ENCODE results near the gene LAD1. TPM values are rescaled to one million over a fixed set of nuclear protein-coding genes. Genes with fewer than 3 reads are reported as not detected.

LAD1 gene
- polyA plus RNA-seq, 2 of the 4 experiments (the other 2 are of a cell fraction) = 0.19 to 1.1 TPM

GRCh38 chr1:201395936-201396335, 3.2 kb downstream of the LAD1 start (continued):
- TF ChIP-seq MYC (IDR thresholded peaks at IDR 0.05; ENCODE audit: borderline replicate concordance, low read length) (no peak), HOXB13 (CRISPR knock-in tag; IDR thresholded peaks at IDR 0.05; ENCODE audit: low read depth) (no peak), ZFP36 (IDR thresholded peaks at IDR 0.05; ENCODE audit: borderline replicate concordance, partially characterized antibody) (no peak), HEYL (CRISPR knock-in tag; IDR thresholded peaks at IDR 0.05) (no peak), SREBF2 (IDR thresholded peaks at IDR 0.05) (no peak), CHD4 (IDR thresholded peaks at IDR 0.05; ENCODE audit: borderline replicate concordance) (no peak), HOXA7 (CRISPR knock-in tag; IDR thresholded peaks at IDR 0.05) (no peak), TFCP2L1 (CRISPR knock-in tag; IDR thresholded peaks at IDR 0.05) (no peak)

GRCh38 chr1:201394591-201394990, 4.5 kb downstream of the LAD1 start:
- H3K4me3 ChIP-seq = no peak overlapping the region
- no peak for FAIRE-seq
- WGBS (ENCODE audit: missing lambda C conversion rate) = 76% methylated on average over 3 of the region's 3 CpGs
- no peak for ATAC-seq
- no peaks in the 10 kb centered on the region for H3K9me3 ChIP-seq
- H3K4me2 ChIP-seq = peak overlapping the region; percentile 19; the same call in 1 of the 3 replicates
- CTCF ChIA-PET = interaction anchor here (0.8 to 19.4 kb wide), 7 partner anchors 9 to 140 kb away, joined by 3 to 334 read pairs (median 8); partner anchors contain the start of genes LAD1 and TNNI1
- DNase-seq (ENCODE audit: low read depth in 1 of 2, low spot score in 1 of 2) = no peak
- H3K27ac ChIP-seq = peak overlapping the region; percentile 90 to 92
- POLR2A ChIA-PET = no interaction called here
- TF ChIP-seq CTCF (IDR thresholded peaks at IDR 0.05) (no peak), RFX5 (IDR thresholded peaks at IDR 0.05) (no peak)
- peaks cover 58% of the 10 kb centered on the region for H3K4me1 ChIP-seq

- H3K9me3 ChIP-seq = no peaks in the 10 kb centered on the region
- H3K27ac ChIP-seq = peak overlapping the region; percentile 23 to 76; a peak in 5 of 6 replicates
- peaks cover 46% of the 10 kb centered on the region for H3K4me1 ChIP-seq
- no peak for TF ChIP-seq ZC3H11A (IDR thresholded peaks at IDR 0.05)
- TF ChIP-seq ZFP36 (IDR thresholded peaks at IDR 0.05; ENCODE audit: borderline replicate concordance, partially characterized antibody) = no peak
- TF ChIP-seq HEYL (CRISPR knock-in tag; IDR thresholded peaks at IDR 0.05) = no peak
- ChIA-PET CTCF (interaction anchor here (0.6 to 19.4 kb wide), 5 partner anchors 13 to 367 kb away, joined by 3 to 334 read pairs (median 4); partner anchors contain the start of gene LAD1), POLR2A (no interaction called here)
- no peak overlapping the region for H3K4me2 ChIP-seq
- ATAC-seq (no peak), DNase-seq (ENCODE audit: low read depth in 1 of 2, low spot score in 1 of 2) (no peak), FAIRE-seq (no peak)
- WGBS (ENCODE audit: missing lambda C conversion rate) = 85% methylated on average over 3 of the region's 3 CpGs
- H3K4me3 ChIP-seq = no peak overlapping the region
Observed at GRCh38 chr1:201393076-201393475, 6.0 kb downstream of the LAD1 start.

GRCh38 chr1:201391651-201392511, 7.2 kb downstream of the LAD1 start:
- DNase-seq (ENCODE audit: low read depth in 1 of 2, low spot score in 1 of 2) = no peak
- Histone ChIP-seq H3K4me1 (peaks cover 34% of the 10 kb centered on the region), H3K27ac (peak overlapping the region; percentile 38 to 76; a peak in 4 of 6 replicates), H3K4me3 (no peak overlapping the region), H3K4me2 (no peak overlapping the region), H3K9me3 (no peaks in the 10 kb centered on the region)
- peak in 1 of 2 experiments; percentile 20; a peak in 2 of 6 replicates for ATAC-seq
- CTCF ChIA-PET = interaction anchor here (0.7 to 19.4 kb wide), 7 partner anchors 15 to 803 kb away, joined by 3 to 334 read pairs (median 3); partner anchors contain the start of gene LAD1
- POLR2A ChIA-PET = no interaction called here
- FAIRE-seq = no peak
- WGBS (ENCODE audit: missing lambda C conversion rate) = 75% methylated on average over 9 of the region's 9 CpGs
- TF ChIP-seq ZC3H11A (IDR thresholded peaks at IDR 0.05) (no peak), MYC (IDR thresholded peaks at IDR 0.05; ENCODE audit: borderline replicate concordance, low read length) (no peak), RARB (CRISPR knock-in tag; IDR thresholded peaks at IDR 0.05) (no peak), EHF (CRISPR knock-in tag; IDR thresholded peaks at IDR 0.05) (no peak), POLR2AphosphoS2 (conservative IDR thresholded peaks at IDR 0.05; ENCODE audit: low read length) (no peak), RAD21 (conservative IDR thresholded peaks at IDR 0.05 in 1 of 2, IDR thresholded peaks at IDR 0.05 in 1 of 2) (no peak), JUNB (IDR thresholded peaks at IDR 0.05) (no peak), HDAC2 (IDR thresholded peaks at IDR 0.05) (no peak), MAZ (IDR thresholded peaks at IDR 0.05; ENCODE audit: borderline replicate concordance, low read depth, low read length) (no peak), GATA3 (IDR thresholded peaks at IDR 0.05; ENCODE audit: borderline replicate concordance) (no peak), RNF2 (IDR thresholded peaks at IDR 0.05; ENCODE audit: borderline replicate concordance, low read depth) (no peak), KDM1A (IDR thresholded peaks at IDR 0.05; ENCODE audit: low read depth) (no peak), KDM5A (IDR thresholded peaks at IDR 0.05) (no peak), PBX3 (IDR thresholded peaks at IDR 0.05) (no peak), RCOR1 (IDR thresholded peaks at IDR 0.05; ENCODE audit: low read depth, low read length) (no peak), E2F6 (IDR thresholded peaks at IDR 0.05; ENCODE audit: borderline replicate concordance, low read depth) (no peak)

Measured in A549 (cell line).